H1 (cell line): ENCODE measurements around the gene ZBTB45. TPM values are rescaled to one million over a fixed set of nuclear protein-coding genes. Genes with fewer than 3 reads are reported as not detected.

Source experiments
- CTCF ChIA-PET: fragments of 300-600 bp; sonication (Branson Sonifier 250); formaldehyde crosslinking; loops from one replicate; lab custom pipeline; 2021; ENCODE audit not compliant: partially characterized antibody; lab: Charles Lee
- POLR2A ChIA-PET: fragments of 300-600 bp; sonication (Branson Sonifier 250); formaldehyde crosslinking; loops from one replicate; lab custom pipeline; 2021; ENCODE audit warnings: inconsistent platforms; ENCODE audit not compliant: partially characterized antibody; lab: Charles Lee
- DNase-seq, 2 experiments: peaks; one replicate each; pipeline versions ENCODE4 v3.0.0 to v3.0.0-alpha.2; 2010 to 2022; ENCODE audit warnings: low spot score in 2 of 2, low read depth in 1 of 2, mixed read lengths in 1 of 2
- FAIRE-seq: peaks from 2 replicates; lab custom pipeline; 2011; peaks lifted over from hg19 to GRCh38; lab: Jason Lieb, UNC
- H2AFZ ChIP-seq: 2 replicates; pipeline ENCODE4 v1.8.1; 2012; ENCODE audit warnings: low read length, inconsistent platforms
- H2AK5ac ChIP-seq: 2 replicates; pipeline ENCODE4 v1.6.1; 2013; ENCODE audit warnings: low read depth, low read length
- H2BK120ac ChIP-seq: replicated peaks from 2 replicates; pipeline ENCODE3; 2013; ENCODE audit warnings: low read depth, low read length, inconsistent platforms
- H2BK12ac ChIP-seq: 2 replicates; pipeline ENCODE4 v1.6.1; 2013; ENCODE audit warnings: low read depth, low read length
- H2BK15ac ChIP-seq: 2 replicates; pipeline ENCODE4 v1.6.1; 2013; ENCODE audit warnings: low read length
- H2BK20ac ChIP-seq: 2 replicates; pipeline ENCODE4 v1.6.1; 2013; ENCODE audit warnings: low read length
- H2BK5ac ChIP-seq: 2 replicates; pipeline ENCODE4 v1.6.1; 2013; ENCODE audit warnings: low read depth, low read length
- H3K14ac ChIP-seq: 2 replicates; pipeline ENCODE4 v1.6.1; 2013; ENCODE audit warnings: inconsistent platforms; ENCODE audit not compliant: insufficient read length
- H3K18ac ChIP-seq: 2 replicates; pipeline ENCODE4 v1.6.1; 2013; ENCODE audit warnings: low read length; ENCODE audit errors: extremely low read depth
- H3K23ac ChIP-seq: 2 replicates; pipeline ENCODE4 v1.6.1; 2013; ENCODE audit warnings: inconsistent platforms; ENCODE audit not compliant: insufficient read length
- H3K23me2 ChIP-seq: 2 replicates; pipeline ENCODE4 v1.6.1; 2013; ENCODE audit warnings: low read depth, low read length
- H3K27ac ChIP-seq: 2 replicates; pipeline ENCODE4 v1.6.1; 2011; ENCODE audit warnings: low read depth, low read length, inconsistent platforms
- H3K27me3 ChIP-seq, 4 experiments: replicated peaks in 1 of 4; 1 replicate in 1 of 4; 2 replicates in 3 of 4; pipeline versions ENCODE4 v1.6.1 to v1.8.1; 2011 to 2013; ENCODE audit warnings: low read length in 3 of 4, mild to moderate bottlenecking in 3 of 4, inconsistent platforms in 2 of 4, mixed read lengths in 2 of 4, moderate library complexity in 1 of 4; ENCODE audit not compliant: control insufficient read depth in 3 of 4, insufficient read depth in 3 of 4; ENCODE audit errors: extremely low read depth in 1 of 4
- H3K36me3 ChIP-seq, 4 experiments: 2 replicates each; pipeline versions ENCODE4 v1.6.1 to v1.8.1; 2011 to 2013; ENCODE audit warnings: mild to moderate bottlenecking in 4 of 4, low read length in 3 of 4, moderate library complexity in 2 of 4, control low read depth in 1 of 4, inconsistent platforms in 1 of 4; ENCODE audit not compliant: insufficient read depth in 4 of 4, control insufficient read depth in 2 of 4
- H3K4ac ChIP-seq: replicated peaks from 2 replicates; pipeline ENCODE3; 2013; ENCODE audit warnings: low read length, low read depth, mixed read lengths, inconsistent platforms; ENCODE audit not compliant: insufficient read length
- H3K4me1 ChIP-seq, 4 experiments: replicated peaks in 1 of 4; 1 replicate in 1 of 4; 2 replicates in 3 of 4; pipeline versions ENCODE4 v1.6.1 to v1.8.1; 2011 to 2013; ENCODE audit warnings: low read length in 3 of 4, inconsistent platforms in 2 of 4, mixed read lengths in 1 of 4; ENCODE audit not compliant: insufficient read depth in 4 of 4, control insufficient read depth in 3 of 4
- H3K4me2 ChIP-seq, 2 experiments: 2 replicates each; pipeline versions ENCODE4 v1.6.1 to v1.8.1; 2011 to 2013; ENCODE audit warnings: low read depth in 2 of 2, low read length in 2 of 2, control low read depth in 1 of 2, inconsistent platforms in 1 of 2, mild to moderate bottlenecking in 1 of 2; ENCODE audit not compliant: insufficient read depth in 1 of 2
- H3K4me3 ChIP-seq, 4 experiments: fragments of 200-600, 300-600 bp in 1 of 4; sonication (generic), shearing (Covaris generic), sonication (Bioruptor Twin) in 1 of 4; 2 replicates each; pipeline versions ENCODE4 v1.5.1 to v1.8.1; 2011 to 2016; ENCODE audit warnings: low read length in 4 of 4, low read depth in 3 of 4, control low read depth in 2 of 4, inconsistent platforms in 2 of 4, mild to moderate bottlenecking in 2 of 4, mixed read lengths in 1 of 4, moderate library complexity in 1 of 4; ENCODE audit not compliant: insufficient read depth in 2 of 4; ENCODE audit errors: extremely low read depth in 1 of 4
- H3K56ac ChIP-seq: replicated peaks from 2 replicates; pipeline ENCODE3; 2013; ENCODE audit warnings: low read depth, mild to moderate bottlenecking, mixed read lengths, low read length, inconsistent platforms; ENCODE audit not compliant: insufficient read length
- H3K79me1 ChIP-seq: 2 replicates; pipeline ENCODE4 v1.6.1; 2013; ENCODE audit warnings: low read depth, low read length, control low read depth
- H3K79me2 ChIP-seq, 2 experiments: 2 replicates each; pipeline versions ENCODE4 v1.6.1 to v1.8.1; 2012 to 2013; ENCODE audit warnings: low read length in 2 of 2, mild to moderate bottlenecking in 2 of 2, inconsistent platforms in 1 of 2; ENCODE audit not compliant: insufficient read depth in 2 of 2, control insufficient read depth in 1 of 2
- H3K9ac ChIP-seq, 4 experiments: replicated peaks in 1 of 4; 1 replicate in 1 of 4; 2 replicates in 3 of 4; pipeline versions ENCODE4 v1.6.1 to v1.8.1; 2011 to 2013; ENCODE audit warnings: low read depth in 3 of 4, low read length in 3 of 4, control low read depth in 2 of 4, mild to moderate bottlenecking in 2 of 4, moderate library complexity in 2 of 4, inconsistent platforms in 1 of 4; ENCODE audit errors: extremely low read depth in 1 of 4
- H3K9me3 ChIP-seq, 2 experiments: 2 replicates each; pipeline versions ENCODE4 v1.6.1 to v1.8.1; 2012 to 2013; ENCODE audit warnings: mild to moderate bottlenecking in 2 of 2, moderate library complexity in 2 of 2, control low read depth in 1 of 2, inconsistent platforms in 1 of 2, low read depth in 1 of 2, low read length in 1 of 2, mixed read lengths in 1 of 2; ENCODE audit not compliant: insufficient read depth in 2 of 2
- H4K20me1 ChIP-seq, 2 experiments: replicated peaks in 1 of 2; 2 replicates each; pipeline versions ENCODE3 to v1.8.1; 2011 to 2013; ENCODE audit warnings: inconsistent platforms in 2 of 2, low read length in 2 of 2, mild to moderate bottlenecking in 1 of 2; ENCODE audit not compliant: insufficient read depth in 2 of 2, control insufficient read depth in 1 of 2
- H4K5ac ChIP-seq: 2 replicates; pipeline ENCODE4 v1.6.1; 2013; ENCODE audit warnings: low read length, low read depth, mixed read lengths, inconsistent platforms; ENCODE audit not compliant: insufficient read length
- H4K8ac ChIP-seq: 2 replicates; pipeline ENCODE4 v1.8.0; 2013; ENCODE audit warnings: mild to moderate bottlenecking, moderate library complexity, low read length, inconsistent platforms; ENCODE audit not compliant: insufficient read depth; ENCODE audit errors: extremely low read depth
- H4K91ac ChIP-seq: replicated peaks from 2 replicates; pipeline ENCODE3; 2013; ENCODE audit warnings: low read length, mixed read lengths, inconsistent platforms; ENCODE audit not compliant: insufficient read length
- BCL11A ChIP-seq, 2 experiments: IDR thresholded peaks; one replicate each; pipeline ENCODE4 v1.6.1; 2011; ENCODE audit warnings: low read depth in 2 of 2, low read length in 2 of 2, mild to moderate bottlenecking in 2 of 2
- JUN ChIP-seq: IDR thresholded peaks from 2 replicates; pipeline ENCODE4 v1.6.1; 2011; ENCODE audit warnings: low read depth, mild to moderate bottlenecking, improper control_type of control experiment, low read length
- POLR2A ChIP-seq, 2 experiments: IDR thresholded peaks; 1 replicate in 1 of 2; 2 replicates in 1 of 2; pipeline ENCODE4 v1.6.1; 2011; ENCODE audit warnings: low read depth in 2 of 2, low read length in 2 of 2, mild to moderate bottlenecking in 2 of 2; ENCODE audit errors: control extremely low read depth in 1 of 2
- POLR2AphosphoS5 ChIP-seq: IDR thresholded peaks from 2 replicates; pipeline ENCODE4 v1.6.1; 2011; ENCODE audit warnings: low read depth, low read length
- WGBS, 2 experiments: shearing (Covaris generic) in 1 of 2; methylation state at CpG; one replicate each; pipeline versions ENCODE4 v1.1.6 to v1.1.7; 2013 to 2015; ENCODE audit warnings: low lambda C conversion rate in 2 of 2, mixed read lengths in 2 of 2, inconsistent platforms in 1 of 2, low coverage in 1 of 2, missing lambda C conversion rate in 1 of 2; ENCODE audit not compliant: insufficient replicate concordance in 2 of 2, insufficient coverage in 1 of 2, insufficient read length in 1 of 2; ENCODE audit errors: extremely low coverage in 1 of 2, missing lambda C conversion rate in 1 of 2; 5-methylcytosine and 5-hydroxymethylcytosine counted together
- polyA plus RNA-seq, 7 experiments: library from polyadenylated mRNA; depleted of rRNA in 3 of 7; stranded (reverse) in 5 of 7; unstranded in 2 of 7; fragments of >200 nt in 5 of 7; fragments of 200-250 nt in 2 of 7; gene quantifications; 1 replicate in 5 of 7; 2 replicates in 1 of 7; 4 replicates in 1 of 7; pipeline versions ENCODE4 v1.2.1 to v1.2.3, GENCODE V29; 2011 to 2013; ENCODE audit warnings: missing spikeins in 2 of 7, mixed read lengths in 2 of 7
- total RNA-seq: library from RNA; stranded (reverse); fragmentation: NEBNext Ultra II Directional; extraction: Animal tissue kit (Norgen Biotek cat#: 25700); gene quantifications from 2 replicates; pipeline ENCODE4 v1.2.1, GENCODE V29; 2021

Gene ZBTB45
- total and polyA plus RNA-seq, 2 of the 8 experiments (the other 6 are each of a cell fraction or from before 2014, with no cell fraction given), result 16.9 to 17.2 TPM

DNA sequence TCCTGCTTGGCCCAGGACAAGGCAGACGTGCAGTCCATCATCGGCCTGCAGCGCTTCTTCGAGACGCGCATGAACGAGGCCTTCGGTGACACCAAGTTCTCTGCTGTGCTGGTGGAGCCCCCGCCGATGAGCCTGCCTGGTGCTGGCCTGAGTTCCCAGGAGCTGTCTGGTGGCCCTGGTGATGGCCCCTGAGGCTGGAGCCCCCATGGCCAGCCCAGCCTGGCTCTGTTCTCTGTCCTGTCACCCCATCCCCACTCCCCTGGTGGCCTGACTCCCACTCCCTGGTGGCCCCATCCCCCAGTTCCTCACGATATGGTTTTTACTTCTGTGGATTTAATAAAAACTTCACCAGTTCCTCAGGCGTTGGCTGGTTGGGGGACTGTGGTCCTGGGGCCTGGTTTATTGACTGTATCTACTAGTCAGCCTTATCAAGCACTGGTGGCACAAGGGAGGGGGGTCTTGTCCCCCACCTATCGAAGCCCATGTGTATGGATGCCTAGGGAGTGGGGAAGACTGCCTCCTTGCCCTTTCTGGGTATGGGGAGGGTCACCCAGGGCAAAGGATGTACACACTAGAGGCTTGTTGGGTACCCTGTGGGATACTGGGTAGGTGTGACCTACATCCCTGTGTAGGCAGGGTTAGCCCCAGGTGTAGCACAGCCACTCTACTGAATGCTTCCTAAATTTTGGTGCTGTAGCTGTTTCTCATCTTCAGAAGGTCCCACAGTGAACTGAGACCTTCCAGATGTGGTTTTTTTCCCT lies 30.9 kb upstream of the ZBTB45 start:
- no peak overlapping the region for H4K8ac ChIP-seq
- H3K18ac ChIP-seq, result no peak overlapping the region
- peaks cover 3 to 24% (median 14%) of the 10 kb centered on the region in 4 experiments for H3K4me1 ChIP-seq
- H3K23me2 ChIP-seq, result peaks cover 15% of the 10 kb centered on the region
- no peaks in the 10 kb centered on the region for H3K27me3 ChIP-seq
- no peak overlapping the region for H4K5ac ChIP-seq
- H3K27ac ChIP-seq, result no peak overlapping the region
- no peak overlapping the region for H3K9ac ChIP-seq
- no peak overlapping the region for H2BK12ac ChIP-seq
- H3K9me3 ChIP-seq, result no peaks in the 10 kb centered on the region
- H2AFZ ChIP-seq, result no peak overlapping the region
- FAIRE-seq, result no peak
- no peak overlapping the region for H3K4ac ChIP-seq
- H3K79me1 ChIP-seq, result peaks cover 22% of the 10 kb centered on the region
- no peak overlapping the region for H3K4me3 ChIP-seq
- no peak overlapping the region for H3K14ac ChIP-seq
- TF ChIP-seq BCL11A (IDR thresholded peaks at IDR 0.05; ENCODE audit: low read depth in 2 of 2, low read length in 2 of 2), result no peak
- TF ChIP-seq JUN, result no peak
- peak; percentile 71 for TF ChIP-seq POLR2AphosphoS5
- TF ChIP-seq POLR2A (IDR thresholded peaks at IDR 0.05; ENCODE audit: control extremely low read depth in 1 of 2, low read depth in 2 of 2, low read length in 2 of 2), result peak; percentile 19 to 59
- H3K36me3 ChIP-seq, result peaks cover 42 to 69% (median 59%) of the 10 kb centered on the region in 4 experiments
- H2BK5ac ChIP-seq, result no peak overlapping the region
- H2BK120ac ChIP-seq, result no peak overlapping the region
- H4K91ac ChIP-seq, result no peak overlapping the region
- no peak overlapping the region for H2BK20ac ChIP-seq
- no peak overlapping the region for H3K4me2 ChIP-seq
- H4K20me1 ChIP-seq, result peaks cover 34 to 49% of the 10 kb centered on the region in 2 experiments
- H3K56ac ChIP-seq, result no peak overlapping the region
- POLR2A ChIA-PET, result interaction anchor here (1.2 to 13.8 kb wide), 5 partner anchors 14 to 179 kb away, joined by 3 to 650 read pairs (median 6); partner anchors contain the start of genes MZF1, SLC27A5, UBE2M and ZBTB45
- CTCF ChIA-PET, result interaction anchor here (1.2 to 3.8 kb wide), 4 partner anchors 28 to 211 kb away, joined by 3 to 26 read pairs (median 7); partner anchors contain the start of gene ZBTB45
- no peak for DNase-seq
- no peak overlapping the region for H2BK15ac ChIP-seq
- WGBS, 2 experiments, result 98% methylated on average over 13 of the region's 13 CpGs; no CpG with 5 or more reads in 1 of the 2 experiments
- H2AK5ac ChIP-seq, result no peak overlapping the region
- H3K79me2 ChIP-seq, result peaks cover 19 to 40% of the 10 kb centered on the region in 2 experiments
- no peak overlapping the region for H3K23ac ChIP-seq
